ENCODE results near the gene CREB3L1. TPM values are rescaled to one million over a fixed set of nuclear protein-coding genes. Genes with fewer than 3 reads are reported as not detected.

CREB3L1 gene
- not detected for polyA plus RNA-seq

GRCh38 chr11:46277622-46278386, at the start of gene CREB3L1:
Gene CREB3L1, plus strand, starts transcription at chr11:46277662. Its CDS starts 450 bp downstream, at chr11:46278112.
- Mint-ChIP-seq H3K4me1 (peaks cover 0 to 3% (median 2%) of the 10 kb centered on the region in 3 donors), H3K4me3 (peak within 1 kb of the TSS in 2 of 4 donors; percentile 16 to 68), H3K36me3 (peaks cover 2% of the 10 kb centered on the region), H3K9me3 (no peaks in the 10 kb centered on the region), H3K27ac (peak within 1 kb of the TSS in 1 of 3 donors; percentile 80), H3K27me3 (peaks cover 32% of the 10 kb centered on the region)

- H3K4me1 Mint-ChIP-seq, result no peaks in the 10 kb centered on the region
- H3K27ac Mint-ChIP-seq, result no peak overlapping the region
- H3K4me3 Mint-ChIP-seq, result no peak overlapping the region
- peaks cover 0 to 2% (median 0%) of the 10 kb centered on the region in 3 donors for H3K9me3 Mint-ChIP-seq
- H3K27me3 Mint-ChIP-seq, result peaks cover 11% of the 10 kb centered on the region
- no peaks in the 10 kb centered on the region for H3K36me3 Mint-ChIP-seq
Observed at GRCh38 chr11:46229230-46229629, 48.2 kb upstream of the CREB3L1 start.

GRCh38 chr11:46234311-46234710, 43.2 kb upstream of the CREB3L1 start:
- Mint-ChIP-seq H3K36me3 (no peaks in the 10 kb centered on the region), H3K27me3 (peaks cover 24% of the 10 kb centered on the region), H3K9me3 (peaks cover 0 to 3% (median 0%) of the 10 kb centered on the region in 3 donors), H3K27ac (no peak overlapping the region), H3K4me3 (no peak overlapping the region), H3K4me1 (peaks cover 11 to 20% (median 12%) of the 10 kb centered on the region in 3 donors)

GRCh38 chr11:46235777-46236688, 41.4 kb upstream of the CREB3L1 start:
- H3K27me3 Mint-ChIP-seq, result peaks cover 30% of the 10 kb centered on the region
- H3K27ac Mint-ChIP-seq, result peak overlapping the region in 1 of 3 donors; percentile 42
- H3K36me3 Mint-ChIP-seq, result no peaks in the 10 kb centered on the region
- H3K4me1 Mint-ChIP-seq, result peaks cover 11 to 20% (median 14%) of the 10 kb centered on the region in 3 donors
- H3K9me3 Mint-ChIP-seq, result peaks cover 0 to 3% (median 0%) of the 10 kb centered on the region in 3 donors
- peak overlapping the region in 1 of 4 donors; percentile 81 for H3K4me3 Mint-ChIP-seq

GRCh38 chr11:46236918-46237247, 40.6 kb upstream of the CREB3L1 start:
- Mint-ChIP-seq H3K4me1 (peaks cover 11 to 20% (median 14%) of the 10 kb centered on the region in 3 donors), H3K27me3 (peaks cover 29% of the 10 kb centered on the region), H3K9me3 (peaks cover 0 to 3% (median 0%) of the 10 kb centered on the region in 3 donors), H3K36me3 (no peaks in the 10 kb centered on the region), H3K27ac (no peak overlapping the region), H3K4me3 (peak overlapping the region in 3 of 4 donors; percentile 9 to 81 (median 79))

- no peaks in the 10 kb centered on the region for H3K36me3 Mint-ChIP-seq
- H3K9me3 Mint-ChIP-seq, result peaks cover 0 to 3% (median 0%) of the 10 kb centered on the region in 3 donors
- no peak overlapping the region for H3K27ac Mint-ChIP-seq
- H3K4me3 Mint-ChIP-seq, result peak overlapping the region; percentile 79 to 91 (median 84)
- H3K27me3 Mint-ChIP-seq, result peaks cover 32% of the 10 kb centered on the region
- H3K4me1 Mint-ChIP-seq, result peaks cover 11 to 22% (median 14%) of the 10 kb centered on the region in 3 donors
Observed at GRCh38 chr11:46237248-46238077, 40.0 kb upstream of the CREB3L1 start.

- peaks cover 0 to 2% (median 0%) of the 10 kb centered on the region in 3 donors for H3K9me3 Mint-ChIP-seq
- H3K27ac Mint-ChIP-seq, result no peak overlapping the region
- peaks cover 36% of the 10 kb centered on the region for H3K27me3 Mint-ChIP-seq
- peak overlapping the region; percentile 34 to 77 (median 70) for H3K4me3 Mint-ChIP-seq
- peaks cover 12 to 25% (median 14%) of the 10 kb centered on the region in 3 donors for H3K4me1 Mint-ChIP-seq
- H3K36me3 Mint-ChIP-seq, result no peaks in the 10 kb centered on the region
Observed at GRCh38 chr11:46238078-46238966, 39.1 kb upstream of the CREB3L1 start.

GRCh38 chr11:46238967-46239800, 38.3 kb upstream of the CREB3L1 start:
- H3K9me3 Mint-ChIP-seq, result peaks cover 0 to 2% (median 0%) of the 10 kb centered on the region in 3 donors
- H3K36me3 Mint-ChIP-seq, result no peaks in the 10 kb centered on the region
- H3K27me3 Mint-ChIP-seq, result peaks cover 40% of the 10 kb centered on the region
- no peak overlapping the region for H3K27ac Mint-ChIP-seq
- H3K4me1 Mint-ChIP-seq, result peaks cover 13 to 25% (median 14%) of the 10 kb centered on the region in 3 donors
- peak overlapping the region in 3 of 4 donors; percentile 12 to 81 (median 70) for H3K4me3 Mint-ChIP-seq

- Mint-ChIP-seq H3K27ac (no peak overlapping the region), H3K9me3 (peaks cover 0 to 2% (median 0%) of the 10 kb centered on the region in 3 donors), H3K36me3 (no peaks in the 10 kb centered on the region), H3K4me1 (peaks cover 13 to 25% (median 14%) of the 10 kb centered on the region in 3 donors), H3K4me3 (peak overlapping the region in 1 of 4 donors; percentile 70), H3K27me3 (peaks cover 41% of the 10 kb centered on the region)
Observed at GRCh38 chr11:46239801-46240061, 37.7 kb upstream of the CREB3L1 start.

- Mint-ChIP-seq H3K36me3 (no peaks in the 10 kb centered on the region), H3K9me3 (peaks cover 0 to 2% (median 0%) of the 10 kb centered on the region in 3 donors), H3K27me3 (peaks cover 40% of the 10 kb centered on the region), H3K4me1 (peaks cover 13 to 25% (median 14%) of the 10 kb centered on the region in 3 donors), H3K27ac (no peak overlapping the region), H3K4me3 (no peak overlapping the region)
Observed at GRCh38 chr11:46240371-46240770, 37.1 kb upstream of the CREB3L1 start.

- H3K4me1 Mint-ChIP-seq, result peaks cover 13 to 23% (median 14%) of the 10 kb centered on the region in 3 donors
- peaks cover 40% of the 10 kb centered on the region for H3K27me3 Mint-ChIP-seq
- H3K27ac Mint-ChIP-seq, result no peak overlapping the region
- H3K9me3 Mint-ChIP-seq, result peaks cover 0 to 2% (median 0%) of the 10 kb centered on the region in 3 donors
- H3K36me3 Mint-ChIP-seq, result no peaks in the 10 kb centered on the region
- H3K4me3 Mint-ChIP-seq, result peak overlapping the region in 1 of 4 donors; percentile 58
Observed at GRCh38 chr11:46240861-46241260, 36.6 kb upstream of the CREB3L1 start.

- Mint-ChIP-seq H3K27ac (no peak overlapping the region), H3K27me3 (peaks cover 30% of the 10 kb centered on the region), H3K9me3 (no peaks in the 10 kb centered on the region), H3K4me1 (peaks cover 10 to 12% (median 11%) of the 10 kb centered on the region in 3 donors), H3K4me3 (peak overlapping the region; percentile 52 to 91 (median 85)), H3K36me3 (no peaks in the 10 kb centered on the region)
Observed at GRCh38 chr11:46242041-46242951, 35.2 kb upstream of the CREB3L1 start.

Data from IgD-negative memory B cell (primary cell).